GM12891 (cell line): ENCODE measurements around the gene TIAM2.
"Not testable (repeated sequence)": the region's sequence is repeated elsewhere in the genome, so short reads cannot be mapped to it uniquely, and the experiment has no call there.

ENCODE experiments used
- DNase-seq: peaks from one replicate; pipeline ENCODE4 v3.0.0; 2011; ENCODE audit warnings: low spot score; ENCODE audit not compliant: insufficient read length
- FAIRE-seq: peaks from 2 replicates; lab custom pipeline; 2011; peaks lifted over from hg19 to GRCh38; lab: Jason Lieb, UNC
- PAX5 ChIP-seq: IDR thresholded peaks from 2 replicates; pipeline ENCODE4 v1.6.1; 2011; ENCODE audit warnings: low read length, moderate library complexity, mild to moderate bottlenecking; ENCODE audit not compliant: insufficient read depth, severe bottlenecking
- POLR2A ChIP-seq: IDR thresholded peaks from 2 replicates; pipeline ENCODE4 v1.6.1; 2011; ENCODE audit warnings: low read depth, low read length, control low read depth
- POLR2AphosphoS5 ChIP-seq: IDR thresholded peaks from 2 replicates; pipeline ENCODE4 v1.6.1; 2011; ENCODE audit warnings: low read depth, low read length, control low read depth
- POU2F2 ChIP-seq: IDR thresholded peaks from 2 replicates; pipeline ENCODE4 v1.6.1; 2011; ENCODE audit warnings: low read depth, mild to moderate bottlenecking, control low read depth, low read length, moderate library complexity
- SPI1 ChIP-seq: IDR thresholded peaks from 2 replicates; pipeline ENCODE4 v1.6.1; 2011; ENCODE audit warnings: low read depth, low read length, control low read depth
- TAF1 ChIP-seq: IDR thresholded peaks from 2 replicates; pipeline ENCODE4 v1.6.1; 2011; ENCODE audit warnings: low read depth, low read length, control low read depth

The TIAM2 gene

GRCh38 chr6:155100591-155100990 is 105.5 kb downstream of the TIAM2 start:
- no peak for TF ChIP-seq TAF1
- no peak for TF ChIP-seq PAX5
- TF ChIP-seq SPI1: no peak
- TF ChIP-seq POLR2AphosphoS5: no peak
- TF ChIP-seq POU2F2: no peak
- TF ChIP-seq POLR2A: no peak
- no peak for FAIRE-seq

GRCh38 chr6:155103083-155103645 is 108.0 kb downstream of the TIAM2 start:
- FAIRE-seq, DNase-seq: not testable (repeated sequence)

More at GRCh38 chr6:155100591-155100990, 105.5 kb downstream of the TIAM2 start:
- DNase-seq: no peak

- TF ChIP-seq POU2F2 (peak; percentile 27; the same call in 1 of the 2 replicates), POLR2A (no peak), TAF1 (no peak)
- no peak for FAIRE-seq
- no peak for DNase-seq
Measured at GRCh38 chr6:155103816-155104366, 108.8 kb downstream of the TIAM2 start.

- DNase-seq (no peak), FAIRE-seq (no peak)
- TF ChIP-seq TAF1: no peak
- no peak for TF ChIP-seq POLR2AphosphoS5
- TF ChIP-seq SPI1: no peak
- no peak for TF ChIP-seq POU2F2
- no peak for TF ChIP-seq POLR2A
- TF ChIP-seq PAX5: no peak
Measured at GRCh38 chr6:155106456-155107115, 111.5 kb downstream of the TIAM2 start.

- TF ChIP-seq POLR2AphosphoS5 (no peak), TAF1 (no peak), POU2F2 (no peak), SPI1 (no peak), POLR2A (no peak), PAX5 (no peak)
- FAIRE-seq (no peak), DNase-seq (no peak)
Measured at GRCh38 chr6:155107432-155108069, 112.4 kb downstream of the TIAM2 start.

- DNase-seq (no peak), FAIRE-seq (no peak)
- no peak for TF ChIP-seq POLR2A
- TF ChIP-seq POLR2AphosphoS5: no peak
- TF ChIP-seq POU2F2: no peak
Measured at GRCh38 chr6:155108070-155108820, 113.1 kb downstream of the TIAM2 start.

GRCh38 chr6:155110721-155111120 is 115.6 kb downstream of the TIAM2 start:
- DNase-seq: no peak
- FAIRE-seq: no peak
- TF ChIP-seq POU2F2: no peak
- no peak for TF ChIP-seq POLR2AphosphoS5

- FAIRE-seq: no peak
- TF ChIP-seq PAX5 (no peak), TAF1 (no peak), POLR2A (no peak), SPI1 (no peak), POU2F2 (no peak), POLR2AphosphoS5 (no peak)
- DNase-seq: no peak
Measured at GRCh38 chr6:155112757-155113156, 117.6 kb downstream of the TIAM2 start.

- TF ChIP-seq POLR2A (no peak), TAF1 (no peak)
- FAIRE-seq (no peak), DNase-seq (no peak)
Measured at GRCh38 chr6:155115893-155116570, 120.9 kb downstream of the TIAM2 start.

- FAIRE-seq (peak; percentile 63), DNase-seq (no peak)
- TF ChIP-seq SPI1 (no peak), PAX5 (no peak), TAF1 (no peak), POU2F2 (no peak), POLR2A (no peak), POLR2AphosphoS5 (no peak)
Measured at GRCh38 chr6:155116571-155116910, 121.4 kb downstream of the TIAM2 start.
